Naive thymus-derived CD4-positive, alpha-beta T cell (primary cell): ENCODE data around the gene MOGAT1. TPM values are rescaled to one million over a fixed set of nuclear protein-coding genes. Genes with fewer than 3 reads are reported as not detected.

ENCODE experiments used
- ATAC-seq: fragments of 150-1000 bp; cut with Tn5 transposase; 2 replicates; pipeline ENCODE4 v1.10.0; 2021; ENCODE audit warnings: mild to moderate bottlenecking, moderate library complexity
- CTCF ChIA-PET: fragments of 350-600 bp; sonication (Branson Sonifier 250); formaldehyde crosslinking; loops from one replicate; lab custom pipeline; 2021; ENCODE audit warnings: antibody characterized with exemption; lab: Charles Lee
- POLR2A ChIA-PET: fragments of 350-600 bp; sonication (Branson Sonifier 250); formaldehyde crosslinking; loops from one replicate; lab custom pipeline; 2021; ENCODE audit warnings: antibody characterized with exemption, inconsistent platforms; lab: Charles Lee
- DNase-seq, 9 donors: peaks; one replicate each; pipeline versions ENCODE4 v3.0.0 to v3.0.0-alpha.2; 2020 to 2022; ENCODE audit warnings: mixed read lengths in 1 of 9
- H3K27ac ChIP-seq: one replicate; pipeline ENCODE4 v1.7.0; 2013; ENCODE audit warnings: mild to moderate bottlenecking, low read depth, low read length, moderate library complexity
- H3K27me3 ChIP-seq, 2 donors: one replicate each; pipeline ENCODE4 v1.7.0; 2013; ENCODE audit warnings: low read length in 2 of 2, mild to moderate bottlenecking in 2 of 2, moderate library complexity in 2 of 2; ENCODE audit not compliant: control insufficient read depth in 2 of 2, insufficient read depth in 2 of 2
- H3K36me3 ChIP-seq, 3 experiments: 1 replicate in 2 of 3; 2 replicates in 1 of 3; pipeline ENCODE4 v1.7.0; 2013; ENCODE audit warnings: low read length in 3 of 3, mild to moderate bottlenecking in 3 of 3, moderate library complexity in 1 of 3; ENCODE audit not compliant: insufficient read depth in 3 of 3, control insufficient read depth in 2 of 3
- H3K4me1 ChIP-seq, 2 donors: one replicate each; pipeline ENCODE4 v1.7.0; 2013; ENCODE audit warnings: low read length in 2 of 2, mild to moderate bottlenecking in 2 of 2, moderate library complexity in 1 of 2; ENCODE audit not compliant: control insufficient read depth in 2 of 2, insufficient read depth in 2 of 2
- H3K4me3 ChIP-seq: 2 replicates; pipeline ENCODE4 v1.7.0; 2013; ENCODE audit warnings: mild to moderate bottlenecking, low read length
- H3K9me3 ChIP-seq, 3 experiments: 1 replicate in 2 of 3; 2 replicates in 1 of 3; pipeline ENCODE4 v1.7.0; 2013; ENCODE audit warnings: low read length in 3 of 3; ENCODE audit not compliant: control insufficient read depth in 2 of 3
- H3K27ac Mint-ChIP-seq, 9 donors: one replicate each; pipeline ENCODE4 v1.8.0; 2020 to 2022; ENCODE audit warnings: mixed read lengths in 9 of 9, mild to moderate bottlenecking in 8 of 9, moderate library complexity in 5 of 9, inconsistent platforms in 2 of 9
- H3K27me3 Mint-ChIP-seq, 5 donors: one replicate each; pipeline ENCODE4 v1.8.0; 2021 to 2022; ENCODE audit warnings: mixed read lengths in 5 of 5, mild to moderate bottlenecking in 1 of 5
- H3K36me3 Mint-ChIP-seq, 5 donors: one replicate each; pipeline ENCODE4 v1.8.0; 2020 to 2022; ENCODE audit warnings: mixed read lengths in 5 of 5, mild to moderate bottlenecking in 3 of 5, inconsistent platforms in 1 of 5
- H3K4me1 Mint-ChIP-seq, 7 donors: one replicate each; pipeline ENCODE4 v1.8.0; 2020 to 2022; ENCODE audit warnings: mixed read lengths in 7 of 7, mild to moderate bottlenecking in 3 of 7, inconsistent platforms in 1 of 7
- H3K4me3 Mint-ChIP-seq, 10 donors: one replicate each; pipeline ENCODE4 v1.8.0; 2020 to 2022; ENCODE audit warnings: mild to moderate bottlenecking in 10 of 10, mixed read lengths in 10 of 10, moderate library complexity in 6 of 10, inconsistent platforms in 2 of 10
- H3K9me3 Mint-ChIP-seq, 11 donors: one replicate each; pipeline ENCODE4 v1.8.0; 2020 to 2022; ENCODE audit warnings: mixed read lengths in 11 of 11, mild to moderate bottlenecking in 4 of 11, inconsistent platforms in 1 of 11, moderate library complexity in 1 of 11
- intact Hi-C, 2 donors: fragments of 100-400 bp; cut with micrococcal nuclease; formaldehyde crosslinking; loops; one replicate each; pipeline ENCODE4 v1.15.1; 2023
- polyA plus RNA-seq, 2 donors: library from polyadenylated mRNA; unstranded; fragments of 300-500 nt; fragmentation: Illumina TruSeq; gene quantifications; one replicate each; pipeline ENCODE4 v1.2.3, GENCODE V29; 2021
- total RNA-seq, 6 experiments: library from RNA in 5 of 6; stranded (reverse) in 5 of 6; gene quantifications; 1 replicate in 5 of 6; 2 replicates in 1 of 6; pipeline ENCODE4 v1.2.3 and lab custom pipeline; 2021 to 2026

MOGAT1 gene
- total and polyA plus RNA-seq, 7 experiments from 2014 or later = not detected

DNA sequence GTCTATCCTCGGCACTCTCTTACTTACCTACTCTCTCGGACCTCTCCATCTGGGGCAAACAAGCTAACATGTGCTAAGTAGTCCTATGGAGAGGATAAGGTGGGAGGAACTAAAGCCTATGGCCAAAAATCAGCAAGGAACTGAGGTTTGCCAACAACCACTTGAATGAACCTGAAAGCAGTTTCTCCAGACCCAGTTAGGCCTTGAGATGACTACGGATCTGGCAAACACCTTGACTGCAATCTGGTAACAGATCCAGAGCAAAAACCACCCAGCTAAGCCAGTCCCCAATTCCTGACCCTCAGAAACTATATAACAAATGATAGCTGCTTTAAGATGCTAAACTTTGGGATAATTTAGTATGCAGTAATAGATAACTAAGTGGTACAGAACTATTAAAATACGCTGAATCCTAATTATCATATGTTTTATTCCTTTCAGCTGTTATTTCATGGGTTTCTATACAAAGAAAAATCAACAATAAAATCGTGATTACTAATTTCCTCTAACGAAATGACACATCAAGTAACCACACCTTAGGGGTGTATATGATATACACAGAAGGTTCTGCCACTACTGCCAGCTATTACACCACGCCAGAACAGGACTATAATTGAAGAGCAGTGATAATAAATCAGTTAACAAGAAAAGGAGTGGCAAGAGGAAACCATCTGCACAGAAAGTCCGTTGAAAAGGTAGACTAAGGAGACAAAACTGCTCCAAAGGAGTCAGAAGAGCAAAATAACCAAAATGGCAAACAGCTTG, 18.8 kb upstream of the MOGAT1 start:
- ATAC-seq (no peak), DNase-seq (no peak)
- H3K27ac Mint-ChIP-seq = peak overlapping the region in 4 of 9 donors; percentile 22 to 83 (median 38)
- H3K4me1 ChIP-seq = peaks cover 18 to 20% of the 10 kb centered on the region in 2 donors
- intact Hi-C loops = no loop called here
- H3K4me3 ChIP-seq = no peak overlapping the region
- H3K27me3 ChIP-seq = no peaks in the 10 kb centered on the region
- no peak overlapping the region for H3K27ac ChIP-seq
- no peaks in the 10 kb centered on the region for H3K9me3 Mint-ChIP-seq
- peaks cover 8 to 20% (median 12%) of the 10 kb centered on the region in 5 donors for H3K36me3 Mint-ChIP-seq
- H3K36me3 ChIP-seq = peaks cover 0 to 13% (median 0%) of the 10 kb centered on the region in 3 experiments
- H3K27me3 Mint-ChIP-seq = no peaks in the 10 kb centered on the region
- H3K4me1 Mint-ChIP-seq = peaks cover 39 to 78% (median 60%) of the 10 kb centered on the region in 7 donors
- peak overlapping the region; percentile 21 to 100 (median 58) for H3K4me3 Mint-ChIP-seq
- H3K9me3 ChIP-seq = no peaks in the 10 kb centered on the region
- ChIA-PET CTCF (interaction anchor here (0.7 kb wide), 1 partner anchor 1918 kb away, joined by 4 read pairs; no protein-coding TSS in a partner anchor), POLR2A (no interaction called here)

GRCh38 chr2:222653280-222653679, 18.2 kb upstream of the MOGAT1 start:
- POLR2A ChIA-PET = no interaction called here
- Histone ChIP-seq H3K27me3 (no peaks in the 10 kb centered on the region), H3K36me3 (peaks cover 0 to 7% (median 0%) of the 10 kb centered on the region in 3 experiments), H3K9me3 (no peaks in the 10 kb centered on the region), H3K4me1 (peaks cover 18 to 20% of the 10 kb centered on the region in 2 donors), H3K4me3 (no peak overlapping the region), H3K27ac (no peak overlapping the region)
- H3K36me3 Mint-ChIP-seq = peaks cover 7 to 14% (median 10%) of the 10 kb centered on the region in 5 donors
- no peaks in the 10 kb centered on the region for H3K9me3 Mint-ChIP-seq
- intact Hi-C loops = no loop called here
- H3K4me1 Mint-ChIP-seq = peaks cover 37 to 76% (median 59%) of the 10 kb centered on the region in 7 donors
- H3K27me3 Mint-ChIP-seq = no peaks in the 10 kb centered on the region
- ATAC-seq = no peak
- CTCF ChIA-PET = interaction anchor here (0.7 kb wide), 1 partner anchor 1917 kb away, joined by 4 read pairs; no protein-coding TSS in a partner anchor
- H3K4me3 Mint-ChIP-seq = peak overlapping the region; percentile 27 to 100 (median 66)
- H3K27ac Mint-ChIP-seq = peak overlapping the region in 5 of 9 donors; percentile 10 to 83 (median 25)
- DNase-seq = no peak

DNA sequence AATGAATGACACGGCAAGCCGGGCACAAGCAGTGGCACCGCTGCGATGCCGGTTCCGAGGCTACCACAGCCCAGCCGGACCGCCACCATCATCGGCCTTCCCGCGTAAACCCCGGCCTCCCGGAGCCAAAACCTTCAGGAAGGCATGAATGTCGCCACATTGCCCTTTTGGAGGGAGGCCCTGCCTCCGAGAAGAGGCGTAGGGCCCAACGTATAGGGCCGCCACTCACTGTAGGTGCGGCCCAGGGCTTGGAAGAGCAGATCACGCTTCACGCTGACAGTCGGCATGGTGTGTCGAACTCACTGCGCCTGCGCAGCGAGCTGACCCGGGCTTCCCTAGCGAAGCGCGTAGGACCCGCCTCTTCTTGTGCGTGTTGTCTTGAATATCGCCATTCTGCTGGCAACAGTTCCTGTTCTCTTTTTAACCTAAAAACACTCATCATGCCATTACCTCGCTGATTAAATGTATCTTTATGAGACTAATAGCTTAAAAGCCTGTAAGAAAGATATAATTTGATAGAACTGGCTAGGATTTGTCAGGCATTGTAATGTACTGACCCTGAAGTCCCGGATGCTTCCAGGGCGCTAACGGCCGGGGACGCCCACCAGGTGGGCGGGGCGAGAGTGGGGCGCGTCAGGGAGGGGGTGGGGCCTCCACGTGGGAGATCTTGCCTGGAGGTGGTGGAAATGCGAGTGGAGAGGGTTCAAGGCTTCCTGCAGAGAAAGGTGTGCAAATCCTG, 15.5 kb upstream of the MOGAT1 start, which contains the start of gene FARSB:
TSS of gene FARSB (minus strand) at position 306 of the 739 bp plus-strand sequence. CDS start at position 287, 19 bp downstream.
- Mint-ChIP-seq H3K27ac (peak within 1 kb of the TSS; percentile 98 to 100 (median 99)), H3K9me3 (no peaks in the 10 kb centered on the region), H3K4me1 (peaks cover 30 to 59% (median 45%) of the 10 kb centered on the region in 7 donors), H3K4me3 (peak within 1 kb of the TSS; percentile 95 to 100 (median 99)), H3K27me3 (no peaks in the 10 kb centered on the region), H3K36me3 (peaks cover 2 to 5% (median 4%) of the 10 kb centered on the region in 5 donors)
- peak within 1 kb of the TSS; percentile 94 for H3K27ac ChIP-seq
- peaks cover 18 to 20% of the 10 kb centered on the region in 2 donors for H3K4me1 ChIP-seq
- H3K9me3 ChIP-seq = no peaks in the 10 kb centered on the region
- H3K27me3 ChIP-seq = no peaks in the 10 kb centered on the region
- ATAC-seq (peak; percentile 96), DNase-seq (peak; percentile 86 to 98 (median 94))
- peak within 1 kb of the TSS; percentile 82 for H3K4me3 ChIP-seq
- ChIA-PET POLR2A (no interaction called here), CTCF (no interaction called here)
- intact Hi-C loops = loop anchor here (1.0 to 5.0 kb wide), 10 partner anchors 34 to 1929 kb away; partner anchors contain the start of genes CUL3 (in 2 of the 2), EPHA4 (in 1 of the 2), MRPL44 (in 1 of the 2) and SGPP2 (in 1 of the 2)
- H3K36me3 ChIP-seq = peaks cover 0 to 5% (median 0%) of the 10 kb centered on the region in 3 experiments

DNA sequence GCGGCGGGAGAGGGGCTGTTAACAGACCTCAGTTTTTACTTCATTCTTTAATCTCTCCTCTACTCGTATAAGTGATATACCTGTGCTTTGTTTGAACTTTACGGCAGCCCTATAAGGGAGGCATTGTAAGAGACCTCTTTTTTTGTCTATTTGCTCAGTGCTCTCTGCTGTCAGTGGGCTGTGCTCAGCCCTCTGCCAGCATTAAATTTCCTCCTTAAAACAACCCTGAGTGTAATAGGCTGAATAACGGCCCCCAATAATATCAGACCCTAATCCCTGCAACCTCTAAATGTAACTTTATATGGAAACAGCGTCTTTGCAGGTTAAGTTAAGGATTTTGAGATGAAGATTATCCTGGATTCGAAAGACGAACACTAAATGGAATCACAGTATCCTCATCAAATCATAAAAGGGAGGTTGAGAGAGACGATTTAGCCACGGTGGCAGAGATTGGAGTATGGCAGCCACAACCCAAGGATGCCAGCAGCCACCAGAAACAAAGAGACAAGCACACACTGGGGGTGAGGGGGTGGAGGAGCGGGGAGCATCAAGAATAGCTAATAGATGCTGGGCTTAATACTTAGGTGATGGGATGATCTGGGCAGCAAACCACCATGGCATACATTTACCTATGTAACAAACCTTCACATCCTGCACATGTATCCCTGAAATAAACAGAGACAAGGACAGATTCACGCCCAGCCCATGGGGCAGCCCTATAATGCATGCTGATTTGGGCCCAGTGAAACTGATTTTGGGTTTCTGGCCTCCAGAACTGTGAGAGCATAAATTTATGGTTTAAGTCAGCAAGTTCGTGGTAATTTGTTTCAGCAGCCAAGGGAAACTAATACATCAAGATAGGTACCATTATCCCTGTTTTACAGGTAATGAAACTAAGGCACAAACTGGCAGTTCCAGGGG, 14.7 kb upstream of the MOGAT1 start:
- Mint-ChIP-seq H3K36me3 (peaks cover 0 to 5% (median 4%) of the 10 kb centered on the region in 5 donors), H3K27me3 (no peaks in the 10 kb centered on the region), H3K4me3 (peak overlapping the region; percentile 95 to 100 (median 99)), H3K4me1 (peaks cover 28 to 51% (median 40%) of the 10 kb centered on the region in 7 donors), H3K27ac (peak overlapping the region; percentile 98 to 100 (median 99)), H3K9me3 (no peaks in the 10 kb centered on the region)
- CTCF ChIA-PET = no interaction called here
- DNase-seq = no peak
- Histone ChIP-seq H3K36me3 (peaks cover 0 to 5% (median 0%) of the 10 kb centered on the region in 3 experiments), H3K4me3 (peak overlapping the region; percentile 82), H3K9me3 (no peaks in the 10 kb centered on the region), H3K27me3 (no peaks in the 10 kb centered on the region), H3K27ac (peak overlapping the region; percentile 94), H3K4me1 (peaks cover 18 to 20% of the 10 kb centered on the region in 2 donors)
- POLR2A ChIA-PET = no interaction called here
- peak; percentile 19 for ATAC-seq
- intact Hi-C loops = loop anchor here (1.0 to 5.0 kb wide), 10 partner anchors 34 to 1929 kb away; partner anchors contain the start of genes CUL3 (in 2 of the 2), EPHA4 (in 1 of the 2), MRPL44 (in 1 of the 2) and SGPP2 (in 1 of the 2)

- H3K27ac Mint-ChIP-seq = no peak overlapping the region
Observed at GRCh38 chr2:222663479-222663878, 8.0 kb upstream of the MOGAT1 start.

More at GRCh38 chr2:222663479-222663878, 8.0 kb upstream of the MOGAT1 start:
- DNase-seq (no peak), ATAC-seq (no peak)
- Histone ChIP-seq H3K4me3 (no peak overlapping the region), H3K27ac (no peak overlapping the region), H3K4me1 (no peaks in the 10 kb centered on the region), H3K9me3 (no peaks in the 10 kb centered on the region), H3K36me3 (no peaks in the 10 kb centered on the region), H3K27me3 (no peaks in the 10 kb centered on the region)
- H3K36me3 Mint-ChIP-seq = no peaks in the 10 kb centered on the region
- ChIA-PET POLR2A (no interaction called here), CTCF (no interaction called here)
- intact Hi-C loops = no loop called here
- H3K4me3 Mint-ChIP-seq = no peak overlapping the region
- peaks cover 2 to 25% (median 14%) of the 10 kb centered on the region in 5 donors for H3K27me3 Mint-ChIP-seq
- H3K4me1 Mint-ChIP-seq = no peaks in the 10 kb centered on the region
- H3K9me3 Mint-ChIP-seq = no peaks in the 10 kb centered on the region
